Duodenal mucosa (tissue), 2 donors: ENCODE data around the gene IQGAP2.

Experiments
- H3K27ac ChIP-seq: one replicate; pipeline ENCODE4 v1.7.0; 2013; ENCODE audit warnings: low read depth, low read length
- H3K27me3 ChIP-seq, 2 donors: one replicate each; pipeline ENCODE4 v1.7.0; 2013; ENCODE audit warnings: low read length in 2 of 2, control low read depth in 1 of 2; ENCODE audit not compliant: insufficient read depth in 2 of 2, control insufficient read depth in 1 of 2
- H3K36me3 ChIP-seq, 2 donors: one replicate each; pipeline ENCODE4 v1.7.0; 2013; ENCODE audit warnings: low read length in 2 of 2, control low read depth in 1 of 2; ENCODE audit not compliant: insufficient read depth in 2 of 2, control insufficient read depth in 1 of 2
- H3K4me1 ChIP-seq, 2 donors: one replicate each; pipeline ENCODE4 v1.7.0; 2013; ENCODE audit warnings: low read length in 2 of 2, control low read depth in 1 of 2; ENCODE audit not compliant: insufficient read depth in 2 of 2, control insufficient read depth in 1 of 2
- H3K4me3 ChIP-seq, 2 donors: one replicate each; pipeline ENCODE4 v1.7.0; 2013; ENCODE audit warnings: low read length in 2 of 2, low read depth in 1 of 2
- H3K9ac ChIP-seq, 2 donors: one replicate each; pipeline ENCODE4 v1.7.0; 2013; ENCODE audit warnings: low read length in 2 of 2, low read depth in 1 of 2
- H3K9me3 ChIP-seq, 2 donors: one replicate each; pipeline ENCODE4 v1.7.0; 2013; ENCODE audit warnings: low read length in 2 of 2, control low read depth in 1 of 2; ENCODE audit not compliant: control insufficient read depth in 1 of 2

IQGAP2 gene

GRCh38 chr5:76754668-76755078, 351.6 kb downstream of the IQGAP2 start:
- H3K9ac ChIP-seq = no peak overlapping the region
- H3K27ac ChIP-seq = no peak overlapping the region
- H3K27me3 ChIP-seq = no peaks in the 10 kb centered on the region
- H3K9me3 ChIP-seq = no peaks in the 10 kb centered on the region
- no peaks in the 10 kb centered on the region for H3K36me3 ChIP-seq
- H3K4me1 ChIP-seq = no peaks in the 10 kb centered on the region
- H3K4me3 ChIP-seq = no peak overlapping the region

- Histone ChIP-seq H3K27ac (no peak overlapping the region), H3K27me3 (no peaks in the 10 kb centered on the region), H3K36me3 (no peaks in the 10 kb centered on the region), H3K4me1 (no peaks in the 10 kb centered on the region), H3K4me3 (no peak overlapping the region), H3K9ac (no peak overlapping the region), H3K9me3 (no peaks in the 10 kb centered on the region)
Measured at GRCh38 chr5:76755779-76756637, 352.9 kb downstream of the IQGAP2 start.

GRCh38 chr5:76757049-76757448, 354.0 kb downstream of the IQGAP2 start:
- no peaks in the 10 kb centered on the region for H3K36me3 ChIP-seq

More at GRCh38 chr5:76757049-76757448, 354.0 kb downstream of the IQGAP2 start:
- Histone ChIP-seq H3K4me1 (no peaks in the 10 kb centered on the region), H3K27ac (no peak overlapping the region), H3K9me3 (no peaks in the 10 kb centered on the region), H3K4me3 (no peak overlapping the region), H3K9ac (no peak overlapping the region), H3K27me3 (no peaks in the 10 kb centered on the region)
